Activated T-cell treated with anti-CD3 and anti-CD28 coated beads, Interleukin-2, amount 50 U/mL, for 48 hours (primary cell): ENCODE data around the gene ZC3H13.
"Not testable (repeated sequence)": the region's sequence is repeated elsewhere in the genome, so short reads cannot be mapped to it uniquely, and the experiment has no call there.

Source experiments
- DNase-seq, 2 experiments: peaks; one replicate each; pipeline ENCODE4 v3.0.0-alpha.2; 2020

Gene ZC3H13

DNA sequence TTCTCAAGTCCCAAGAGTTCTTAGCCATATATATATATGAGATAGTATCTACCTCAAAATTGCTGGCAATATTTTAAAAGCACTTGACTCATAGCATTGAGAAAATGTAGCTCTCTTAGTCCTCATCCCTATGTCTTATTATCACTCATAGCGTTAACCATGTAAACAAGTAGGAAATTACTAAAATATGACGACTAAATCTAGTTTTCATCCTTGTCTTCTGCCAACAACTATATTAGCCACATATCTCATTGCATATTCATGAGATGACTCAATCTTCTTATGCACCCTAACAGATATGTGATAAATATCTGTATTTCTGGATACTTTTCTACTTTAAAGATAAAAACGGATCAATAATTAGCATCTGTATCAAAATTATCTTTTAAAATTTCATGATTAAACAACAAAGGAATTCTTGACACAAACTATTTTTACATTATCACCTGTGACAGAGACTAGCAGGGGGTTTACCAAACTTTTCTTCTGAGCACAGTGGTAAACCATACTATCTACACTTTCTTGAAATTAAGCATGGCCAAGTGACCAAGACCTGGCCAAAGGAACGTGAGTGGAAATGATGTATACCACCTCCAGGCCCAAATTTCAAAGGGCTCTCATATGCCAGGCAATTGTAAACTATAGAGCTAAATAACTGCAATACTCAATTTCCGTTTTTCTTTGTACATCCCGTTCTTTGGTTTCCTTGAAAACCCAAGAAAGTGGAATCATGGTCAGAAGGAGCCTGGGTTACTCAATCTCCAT lies 45.7 kb downstream of the ZC3H13 start:
- no peak for DNase-seq

DNA sequence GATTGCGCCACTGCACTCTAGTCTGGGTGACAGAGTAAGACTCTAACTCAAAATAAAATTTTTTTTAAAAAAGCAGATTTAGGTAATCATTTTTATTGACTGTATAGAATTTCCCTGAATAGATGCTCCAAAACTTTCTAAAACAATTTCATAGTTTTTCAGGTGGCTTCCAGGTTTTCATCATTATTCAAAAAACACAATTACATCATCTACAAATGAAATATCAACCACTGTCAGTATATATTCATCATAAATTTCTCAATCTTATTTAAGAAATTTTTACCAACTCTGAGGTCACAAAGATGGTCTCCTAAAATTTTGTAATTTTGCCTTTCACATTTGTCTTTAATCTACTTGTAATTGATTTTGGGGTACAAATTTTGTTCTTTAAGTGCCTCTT lies 48.1 kb downstream of the ZC3H13 start:
- no peak for DNase-seq

DNA sequence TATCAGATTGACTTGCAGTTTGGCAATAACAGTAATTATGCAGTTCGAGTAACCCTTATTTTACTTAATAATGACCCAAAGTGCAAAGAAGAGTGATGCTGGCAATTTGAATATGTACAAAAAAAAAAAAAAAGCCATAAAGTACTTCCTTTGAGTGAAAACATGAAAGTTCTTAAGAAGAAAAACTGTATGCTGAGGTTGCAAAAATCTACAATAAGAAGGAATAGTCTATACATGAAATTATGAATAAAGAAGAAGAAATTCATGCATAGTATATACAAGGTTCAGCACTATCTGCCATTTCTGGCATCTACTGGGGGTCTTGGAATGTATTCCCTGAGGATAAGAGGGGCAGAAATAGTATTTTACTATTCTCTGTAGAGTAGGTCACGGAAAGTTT lies 55.9 kb downstream of the ZC3H13 start:
- DNase-seq: no peak

DNA sequence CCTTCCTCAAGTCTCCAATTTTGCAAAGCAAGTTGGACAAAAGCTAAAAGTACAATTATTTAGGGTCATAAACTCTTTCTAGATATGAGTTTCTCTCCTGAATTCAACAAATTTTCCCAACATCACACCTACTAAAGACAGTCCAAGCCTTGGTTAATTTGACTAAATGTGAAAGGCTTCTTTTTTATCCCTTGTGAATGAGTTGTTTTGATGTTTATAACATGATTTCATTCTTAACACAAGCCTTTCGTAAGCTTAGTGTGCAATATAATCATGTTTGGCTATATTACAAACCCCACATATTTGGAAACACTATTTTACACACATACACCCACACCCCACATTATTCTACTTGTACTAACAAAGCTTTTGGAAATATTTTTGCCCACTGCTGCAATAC lies 57.3 kb downstream of the ZC3H13 start:
- DNase-seq: no peak

DNA sequence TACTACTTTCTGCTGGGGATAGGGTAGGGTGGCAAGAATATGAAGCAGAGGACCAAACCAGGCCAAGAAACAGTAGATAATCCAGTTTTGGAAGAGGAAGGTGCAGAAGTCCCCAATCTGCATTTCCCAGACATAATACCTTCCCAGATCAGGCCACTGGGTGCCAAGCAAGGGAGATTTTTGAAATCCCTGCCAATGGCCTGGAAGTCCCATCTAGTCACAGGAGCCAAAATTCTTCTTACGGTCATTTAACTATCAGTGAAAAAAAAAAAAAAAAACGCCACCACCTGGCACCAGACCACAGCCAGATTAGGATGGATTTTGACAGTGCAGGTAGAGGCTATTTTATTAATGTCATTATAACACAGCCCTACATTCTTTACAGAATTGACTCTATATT lies 57.8 kb downstream of the ZC3H13 start:
- DNase-seq: no peak

DNA sequence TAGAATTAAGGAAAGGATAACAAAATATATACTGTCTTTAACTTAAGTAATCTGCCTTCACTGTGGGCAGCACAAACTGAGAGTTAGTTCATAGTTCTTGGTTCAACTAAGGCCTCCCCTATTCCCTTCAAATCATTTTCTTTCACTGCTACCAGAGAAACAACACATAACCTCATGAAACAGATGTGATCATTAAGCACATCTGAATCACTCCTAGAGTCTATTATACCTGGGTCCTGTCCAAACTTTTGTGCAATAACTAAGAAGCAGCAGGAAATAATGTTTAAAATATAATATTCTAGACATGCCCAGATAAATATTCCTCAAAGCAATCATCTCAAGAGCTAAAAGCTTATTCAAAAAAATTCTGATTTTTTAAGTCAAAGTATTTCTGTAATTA lies 62.9 kb downstream of the ZC3H13 start:
- DNase-seq: no peak

DNA sequence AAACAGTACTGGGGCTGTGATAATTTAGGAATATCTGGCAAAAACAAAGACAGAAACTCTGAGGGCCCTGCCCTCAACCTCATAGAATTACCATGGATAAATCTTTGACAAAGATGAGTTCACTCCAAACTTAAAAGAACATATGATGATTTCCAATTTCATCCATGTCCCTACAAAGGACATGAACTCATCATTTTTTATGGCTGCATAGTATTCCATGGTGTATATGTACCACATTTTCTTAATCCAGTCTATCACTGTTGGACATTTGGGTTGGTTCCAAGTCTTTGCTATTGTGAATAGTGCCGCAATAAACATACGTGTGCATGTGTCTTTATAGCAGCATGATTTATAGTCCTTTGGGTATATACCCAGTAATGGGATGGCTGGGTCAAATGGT lies 71.4 kb downstream of the ZC3H13 start:
- DNase-seq: not testable (repeated sequence)

DNA sequence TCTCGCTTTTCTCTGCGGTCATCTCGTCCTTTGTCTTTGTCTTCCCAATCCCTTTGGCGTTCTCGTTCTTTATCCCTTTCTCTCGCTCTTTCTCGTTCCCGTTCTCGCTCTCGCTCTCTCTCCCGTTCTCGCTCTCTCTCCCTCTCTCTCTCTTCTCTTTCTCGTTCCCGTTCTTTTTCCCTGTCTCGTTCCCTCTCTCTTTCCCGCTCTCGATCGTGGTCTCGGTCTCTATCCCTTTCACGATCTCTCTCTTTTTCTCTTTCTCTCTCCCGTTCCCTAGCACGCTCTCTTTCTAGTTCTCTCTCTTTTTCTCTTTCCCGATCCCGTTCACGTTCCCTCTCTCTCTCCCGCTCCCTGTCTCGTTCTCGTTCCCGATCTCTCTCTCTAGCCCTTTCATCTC lies 77.2 kb downstream of the ZC3H13 start:
- DNase-seq: no peak

DNA sequence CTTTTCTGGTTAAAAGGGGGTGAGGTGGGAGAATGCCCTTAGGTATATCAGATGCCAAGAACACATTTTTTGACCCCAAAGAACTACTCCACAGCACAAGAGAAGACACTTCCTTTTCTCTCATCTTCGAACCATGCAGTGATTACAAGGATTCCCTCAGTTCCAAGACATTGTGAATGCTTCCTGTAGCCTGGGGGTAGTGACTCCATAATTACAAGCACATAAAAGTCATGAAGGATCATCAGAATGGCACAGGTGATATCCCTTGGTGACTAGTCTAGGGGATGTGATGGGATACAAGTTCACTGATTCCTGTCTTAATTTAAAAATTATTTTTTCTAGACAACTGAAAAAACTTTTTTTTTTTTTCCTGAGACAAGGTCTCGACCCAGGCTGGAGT lies 78.0 kb downstream of the ZC3H13 start:
- no peak for DNase-seq

DNA sequence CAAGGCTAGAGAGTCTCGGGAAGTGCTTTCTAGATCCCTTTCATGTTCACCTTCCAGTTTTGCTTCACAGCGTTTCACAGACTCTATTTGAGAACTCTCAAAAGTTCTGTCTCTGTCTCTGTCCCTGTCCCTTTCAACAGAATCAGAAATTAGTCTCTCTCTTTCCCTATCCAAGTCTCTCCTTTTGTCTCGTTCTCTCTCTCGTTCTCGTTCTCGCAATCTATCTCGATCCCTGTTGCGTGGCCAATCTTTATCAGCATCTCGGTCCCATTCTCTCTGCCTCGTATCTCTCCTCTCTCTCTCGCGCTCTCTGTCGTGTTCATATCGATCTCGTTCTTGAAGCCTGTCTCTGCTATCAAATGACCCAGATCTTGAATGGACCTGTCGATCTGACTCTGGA lies 85.0 kb downstream of the ZC3H13 start:
- DNase-seq: no peak

DNA sequence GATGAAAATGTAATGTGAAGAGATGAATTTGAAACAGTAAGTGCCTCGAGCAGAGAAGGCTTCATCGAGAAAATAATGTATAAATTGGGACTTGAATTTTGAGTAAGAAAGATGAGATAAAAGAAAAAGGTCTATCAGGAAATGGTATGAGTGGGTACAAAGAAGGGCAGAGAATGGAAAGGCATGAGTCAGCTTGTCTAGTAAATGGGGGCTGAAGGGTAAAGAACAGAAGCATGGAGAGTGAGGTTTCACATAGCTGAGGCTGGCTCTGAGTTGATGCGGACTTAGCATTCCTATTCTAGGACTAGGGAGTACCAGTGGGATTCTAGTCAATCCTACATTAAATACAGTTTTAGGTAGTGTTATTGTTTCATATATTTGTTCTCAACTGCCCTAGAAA lies 85.8 kb downstream of the ZC3H13 start:
- DNase-seq: no peak

DNA sequence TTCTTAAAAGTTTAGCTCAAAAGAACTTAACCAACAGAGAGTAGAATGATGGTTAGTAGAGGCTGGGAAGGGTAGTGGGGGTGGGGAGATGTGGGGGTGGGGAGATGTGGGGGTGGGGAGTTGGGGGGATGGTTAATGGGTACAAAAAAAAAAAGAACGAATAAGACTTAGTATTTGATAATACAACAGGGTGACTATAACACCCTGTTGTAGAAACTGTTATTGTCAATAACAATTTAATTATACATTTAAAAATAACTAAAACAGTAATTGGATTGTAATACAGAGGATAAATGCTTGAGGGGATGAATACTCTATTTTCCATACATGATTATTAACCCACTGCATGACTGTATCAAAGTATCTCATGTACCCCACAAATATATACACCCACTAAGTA lies 91.1 kb downstream of the ZC3H13 start:
- DNase-seq: no peak

DNA sequence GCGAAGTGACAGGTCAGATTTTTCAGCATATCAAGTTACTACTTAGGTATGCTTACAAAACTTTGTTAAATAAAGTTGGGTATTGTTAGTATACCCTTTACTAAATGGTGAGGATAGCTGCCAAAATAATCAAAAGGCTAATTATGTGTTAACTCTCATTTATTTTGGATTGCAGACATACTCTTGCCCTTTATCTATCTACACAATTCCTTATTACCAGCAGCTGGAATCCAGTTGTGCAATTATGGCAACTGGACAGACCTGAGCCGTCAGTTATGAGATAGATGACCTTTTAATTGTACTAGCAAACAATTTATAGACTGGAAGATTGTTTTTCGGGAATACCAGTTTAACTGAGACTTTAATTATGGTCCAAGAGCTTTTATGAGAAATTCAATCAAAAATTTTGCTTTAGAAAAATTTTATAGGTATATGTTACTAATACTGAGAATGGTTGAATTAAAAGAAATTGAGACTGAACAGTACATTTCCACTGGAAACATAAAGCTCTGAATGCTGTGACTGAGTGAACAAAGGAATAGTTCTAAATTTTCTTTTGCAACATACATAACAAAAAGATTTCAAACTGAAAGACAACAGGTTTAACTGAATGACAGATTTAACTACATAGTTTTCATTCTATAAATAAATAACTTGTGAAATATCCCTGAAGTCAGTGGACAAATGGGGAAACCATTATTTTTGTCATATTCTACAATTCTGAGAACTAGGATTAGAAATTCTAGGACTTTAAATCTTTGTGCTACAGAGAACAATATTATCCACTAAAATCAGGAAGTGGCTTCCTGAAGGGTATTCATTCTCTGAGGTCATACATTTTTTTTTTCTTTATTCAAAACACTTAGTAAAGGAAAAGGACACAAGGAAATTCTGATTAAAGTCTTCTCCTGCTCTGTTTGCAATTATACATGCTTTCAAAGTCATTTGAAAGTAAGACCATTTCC lies 97.4 kb downstream of the ZC3H13 start:
- DNase-seq: no peak

DNA sequence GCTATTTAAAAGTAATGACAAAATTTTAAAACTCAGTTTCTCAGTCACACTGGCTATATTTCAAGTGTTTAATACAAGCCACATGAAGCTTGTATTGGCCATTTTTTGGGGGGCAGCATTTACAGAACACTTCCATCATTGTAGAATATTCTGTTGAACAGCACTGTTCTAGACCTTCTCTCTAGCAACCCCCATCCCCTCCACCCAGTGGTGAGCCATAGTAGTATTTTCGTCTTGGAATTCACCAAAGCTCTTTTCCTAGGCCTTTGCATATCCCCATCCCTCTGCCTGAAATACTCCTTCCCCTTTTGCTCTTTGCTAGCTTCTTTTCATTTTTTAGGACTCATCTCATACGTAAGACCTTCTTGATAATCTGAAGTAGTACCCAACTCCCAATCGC lies 99.5 kb downstream of the ZC3H13 start:
- no peak for DNase-seq

DNA sequence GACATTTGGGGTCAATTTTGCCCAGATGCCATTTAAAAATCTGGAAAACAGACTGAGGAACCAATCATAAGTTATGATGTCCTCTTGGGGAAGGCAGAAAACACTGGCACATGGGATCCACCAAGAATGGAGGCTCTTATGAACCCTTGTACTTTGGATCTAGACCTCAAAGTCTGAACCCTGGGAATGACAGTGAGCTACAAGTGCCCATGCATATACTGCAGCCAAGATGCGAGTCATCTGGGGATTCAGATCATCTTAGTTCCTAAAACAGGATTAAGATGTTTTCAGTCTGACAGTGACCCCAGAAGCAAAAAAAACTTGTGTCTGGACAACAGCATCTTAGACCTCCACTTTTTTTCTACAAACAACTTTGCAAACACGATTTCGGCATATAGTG lies 100.8 kb downstream of the ZC3H13 start:
- no peak for DNase-seq

DNA sequence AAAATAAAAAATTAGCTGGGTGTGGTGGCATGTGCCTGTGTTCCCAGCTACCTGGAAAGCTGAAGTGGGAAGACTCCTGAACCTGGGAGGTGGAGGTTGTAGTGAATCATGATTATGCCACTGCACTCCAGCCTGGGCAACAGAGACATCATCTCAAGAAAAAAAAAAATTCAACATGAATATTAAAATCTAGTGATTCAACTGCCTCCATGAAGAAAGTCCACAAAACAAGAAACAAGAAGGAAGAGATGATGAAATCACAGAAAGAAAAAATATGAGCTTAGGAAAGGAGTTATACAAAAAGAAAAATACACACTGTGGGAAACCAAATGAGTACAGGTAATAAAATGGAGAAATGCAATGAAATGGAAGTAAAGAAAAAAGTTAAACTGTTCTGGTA lies 101.4 kb downstream of the ZC3H13 start:
- DNase-seq: no peak

DNA sequence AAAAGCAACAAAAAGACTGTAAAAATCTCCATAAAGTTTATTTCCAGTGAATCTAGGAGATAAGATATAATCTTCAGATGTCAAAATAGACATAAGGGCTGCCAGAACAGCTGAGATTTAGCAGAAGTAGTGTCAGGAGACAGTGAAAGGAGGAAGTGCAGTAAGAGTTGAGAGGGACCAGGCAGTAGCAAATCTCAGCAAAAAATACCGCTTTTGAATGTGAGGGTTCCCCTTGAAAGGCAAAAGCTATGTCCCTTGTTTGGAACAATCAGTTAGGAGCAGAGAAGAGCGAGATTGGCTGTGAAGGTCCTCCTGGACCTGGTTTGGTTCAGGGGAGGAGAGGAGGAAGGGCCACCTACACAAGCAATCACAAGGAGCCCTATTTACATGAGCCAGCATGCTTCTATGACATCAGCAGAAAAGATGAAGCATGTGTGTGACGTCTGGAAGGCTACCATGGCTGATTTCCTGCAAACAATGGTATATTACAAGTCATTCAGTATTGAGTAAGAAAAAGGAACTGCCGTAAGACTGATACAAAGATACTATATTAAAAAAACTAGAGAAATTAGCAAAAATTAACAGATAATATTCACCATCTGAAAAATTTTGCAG lies 102.1 kb downstream of the ZC3H13 start:
- DNase-seq: no peak

DNA sequence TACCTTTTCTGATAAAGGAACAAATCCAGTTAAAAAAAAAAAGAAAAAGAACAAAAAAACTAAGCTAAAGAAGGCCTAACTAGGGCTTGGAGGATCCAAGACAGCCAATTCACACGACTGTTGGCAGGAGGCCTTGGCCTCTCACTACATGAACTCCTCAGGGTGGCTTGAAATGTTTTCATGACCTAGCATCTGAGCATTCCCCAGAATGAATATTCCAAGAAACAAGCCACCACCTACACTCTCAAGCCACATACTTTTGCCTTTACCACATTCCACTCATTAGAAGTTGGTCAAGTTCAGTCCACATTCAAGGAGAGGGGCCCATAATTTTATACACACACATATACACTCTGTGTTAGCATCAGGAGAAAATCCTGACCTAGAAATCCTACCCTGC lies 103.4 kb downstream of the ZC3H13 start:
- no peak for DNase-seq

DNA sequence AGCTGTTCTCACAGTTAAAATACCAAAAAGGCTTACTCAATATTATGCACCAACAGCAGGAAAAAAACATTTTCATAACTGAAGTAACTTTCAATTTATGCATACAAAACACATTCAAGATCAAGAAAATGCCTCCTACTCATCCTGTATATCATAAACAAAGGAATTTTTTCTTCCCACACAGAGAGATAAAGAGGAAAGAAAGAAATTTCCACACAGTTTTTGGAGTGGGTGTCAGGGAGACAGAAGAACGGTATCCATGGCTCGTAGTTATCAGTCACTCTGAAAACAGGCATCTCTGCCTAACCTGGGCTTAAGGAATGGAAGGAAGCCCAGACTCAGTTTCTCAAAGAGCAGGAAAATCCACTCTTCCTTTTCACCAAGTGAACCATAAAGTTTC lies 108.6 kb downstream of the ZC3H13 start:
- no peak for DNase-seq

DNA sequence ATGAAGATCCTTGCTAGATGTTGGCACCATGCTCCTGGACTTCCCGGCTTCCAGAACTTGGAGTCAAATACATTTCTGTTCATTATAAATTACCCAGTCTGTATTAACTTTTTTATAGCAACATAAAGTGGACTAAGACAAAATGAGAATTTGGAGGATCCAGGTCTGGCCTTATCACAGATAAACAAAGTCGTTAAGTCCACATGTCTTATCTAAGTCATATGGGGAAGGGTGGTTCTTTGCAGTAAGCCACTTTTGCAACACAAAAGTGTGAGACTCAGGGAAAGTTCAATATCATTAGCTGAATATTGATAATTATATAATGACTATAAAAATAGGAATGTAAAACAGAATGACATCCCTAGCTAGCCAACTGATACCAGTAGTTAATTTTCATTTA lies 109.4 kb downstream of the ZC3H13 start:
- DNase-seq: no peak

DNA sequence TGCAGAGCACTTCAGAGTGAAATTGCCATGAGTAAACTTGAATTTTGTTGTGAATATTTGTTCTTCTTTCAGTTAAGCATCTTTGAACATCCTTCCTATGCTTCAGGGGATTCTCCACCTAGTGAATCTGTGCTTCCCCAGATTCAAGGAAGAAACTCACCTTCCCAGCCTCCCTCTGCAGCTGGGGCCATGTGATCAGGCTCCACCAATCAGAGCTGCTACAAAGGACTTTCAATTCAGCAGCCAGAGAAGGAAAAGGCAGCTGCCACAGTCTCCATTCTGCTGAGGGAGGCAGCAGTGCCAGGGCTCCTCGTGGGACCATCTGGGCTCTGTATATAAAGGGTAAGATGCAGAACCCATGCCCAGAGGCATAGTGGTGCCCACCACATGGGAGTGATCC lies 111.3 kb downstream of the ZC3H13 start:
- no peak for DNase-seq

DNA sequence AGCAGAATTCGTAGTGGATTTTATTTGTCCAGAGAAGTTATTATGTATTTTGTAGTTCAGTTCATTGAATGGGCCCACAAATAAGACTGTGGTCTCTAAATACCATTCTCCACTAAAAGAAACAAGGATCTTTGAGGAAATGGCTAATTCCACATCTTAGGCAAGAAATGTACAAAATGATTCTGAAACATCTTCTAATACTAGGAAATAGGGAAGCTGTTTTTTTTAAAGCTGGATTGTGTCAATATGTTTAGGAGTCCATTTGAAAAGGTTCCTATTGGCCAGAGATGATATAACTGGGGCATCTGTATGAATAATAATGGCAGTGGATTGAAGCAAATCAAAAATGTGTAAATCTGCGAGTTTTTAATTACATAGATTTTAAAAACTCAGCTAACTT lies 112.5 kb downstream of the ZC3H13 start:
- DNase-seq: no peak

DNA sequence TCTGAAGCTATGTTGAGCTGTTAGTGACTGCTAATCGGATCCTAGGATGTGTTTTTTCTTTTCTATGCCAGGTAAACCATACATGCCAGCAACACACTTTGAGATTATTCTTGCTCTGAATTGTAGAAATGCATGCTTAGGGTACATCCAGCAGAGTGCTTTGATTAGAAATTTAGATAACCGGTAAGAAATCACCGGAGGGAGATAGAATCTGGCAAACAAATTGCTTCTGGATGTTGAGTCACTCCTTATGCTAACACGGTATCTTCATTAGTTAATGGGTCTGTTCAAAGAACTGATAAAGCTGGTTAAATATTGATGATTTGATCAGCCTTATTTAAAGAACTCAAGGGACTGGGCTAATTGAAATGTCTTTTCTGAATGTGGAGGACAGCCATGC lies 115.9 kb downstream of the ZC3H13 start:
- DNase-seq: no peak

DNA sequence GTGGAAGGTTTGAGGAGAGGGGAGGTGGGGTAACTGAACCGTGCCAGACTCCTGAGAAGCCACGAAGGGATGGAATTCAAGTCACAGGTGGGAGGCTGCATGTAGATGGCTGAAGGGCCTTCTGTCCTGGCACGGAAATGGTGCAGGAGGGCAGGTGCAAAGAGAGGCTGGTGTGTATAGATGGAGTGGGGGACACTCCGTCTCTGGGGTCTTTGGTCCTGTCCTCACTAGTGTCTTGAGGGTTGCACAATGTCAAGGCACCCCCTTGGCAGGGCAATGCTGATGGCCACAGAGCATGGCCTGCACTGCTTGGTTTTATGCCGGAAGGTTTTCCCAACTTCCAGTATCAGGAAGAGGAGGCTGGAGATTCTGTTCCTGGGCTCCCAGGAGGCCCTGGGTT lies 118.3 kb downstream of the ZC3H13 start:
- no peak for DNase-seq
